ENCODE measurements around the gene CROCC2.

DNA sequence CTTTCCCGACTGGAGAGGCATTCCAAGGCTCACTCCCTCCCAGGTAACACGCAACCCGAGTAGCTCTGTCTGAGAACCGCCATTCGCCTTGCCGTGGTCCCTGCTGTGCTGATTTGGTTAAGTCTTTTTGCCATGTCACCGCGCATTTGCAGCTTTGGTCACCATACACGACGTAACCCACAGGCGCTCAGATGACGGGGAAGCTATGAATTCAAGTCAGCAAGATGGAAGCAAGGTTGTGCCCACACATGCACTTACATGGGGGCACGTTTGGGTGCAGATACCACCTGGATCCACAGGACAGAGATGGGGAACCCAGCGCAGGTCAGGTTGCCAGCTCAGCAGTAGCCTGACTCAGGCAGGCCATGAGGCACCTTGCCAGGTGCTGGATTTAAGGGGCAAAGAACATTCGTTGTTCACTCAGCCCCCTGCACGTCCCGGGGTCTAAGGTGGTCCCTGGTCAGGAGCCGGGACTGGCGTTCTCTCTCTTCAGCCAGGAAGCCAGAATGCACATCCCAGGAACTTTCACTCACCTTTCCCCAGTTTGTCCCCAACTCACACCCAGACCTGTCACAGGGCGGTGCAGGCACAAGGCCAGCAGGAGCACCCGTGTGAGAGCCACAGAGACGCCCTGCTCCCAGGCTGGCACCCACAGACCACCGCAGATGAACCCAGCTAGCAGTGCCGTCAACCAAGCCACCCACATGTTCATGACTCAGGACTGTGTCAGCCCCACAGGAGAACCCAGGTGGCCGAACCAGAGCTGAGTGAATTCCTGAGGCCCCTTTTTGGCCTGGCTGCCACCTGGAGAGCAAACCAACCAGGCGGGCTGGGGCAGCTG is 112.1 kb downstream of the CROCC2 start:
- TF ChIP-seq ZBTB20 (tag by site-specific recombination; IDR thresholded peaks at IDR 0.05) = no peak
- TF ChIP-seq, protein P1, sequence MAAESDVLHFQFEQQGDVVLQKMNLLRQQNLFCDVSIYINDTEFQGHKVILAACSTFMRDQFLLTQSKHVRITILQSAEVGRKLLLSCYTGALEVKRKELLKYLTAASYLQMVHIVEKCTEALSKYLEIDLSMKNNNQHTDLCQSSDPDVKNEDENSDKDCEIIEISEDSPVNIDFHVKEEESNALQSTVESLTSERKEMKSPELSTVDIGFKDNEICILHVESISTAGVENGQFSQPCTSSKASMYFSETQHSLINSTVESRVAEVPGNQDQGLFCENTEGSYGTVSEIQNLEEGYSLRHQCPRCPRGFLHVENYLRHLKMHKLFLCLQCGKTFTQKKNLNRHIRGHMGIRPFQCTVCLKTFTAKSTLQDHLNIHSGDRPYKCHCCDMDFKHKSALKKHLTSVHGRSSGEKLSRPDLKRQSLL (tag by site-specific recombination; IDR thresholded peaks at IDR 0.05) = no peak
- TF ChIP-seq ZNF660 (tag by site-specific recombination; IDR thresholded peaks at IDR 0.05) = no peak
- TF ChIP-seq, protein P2, sequence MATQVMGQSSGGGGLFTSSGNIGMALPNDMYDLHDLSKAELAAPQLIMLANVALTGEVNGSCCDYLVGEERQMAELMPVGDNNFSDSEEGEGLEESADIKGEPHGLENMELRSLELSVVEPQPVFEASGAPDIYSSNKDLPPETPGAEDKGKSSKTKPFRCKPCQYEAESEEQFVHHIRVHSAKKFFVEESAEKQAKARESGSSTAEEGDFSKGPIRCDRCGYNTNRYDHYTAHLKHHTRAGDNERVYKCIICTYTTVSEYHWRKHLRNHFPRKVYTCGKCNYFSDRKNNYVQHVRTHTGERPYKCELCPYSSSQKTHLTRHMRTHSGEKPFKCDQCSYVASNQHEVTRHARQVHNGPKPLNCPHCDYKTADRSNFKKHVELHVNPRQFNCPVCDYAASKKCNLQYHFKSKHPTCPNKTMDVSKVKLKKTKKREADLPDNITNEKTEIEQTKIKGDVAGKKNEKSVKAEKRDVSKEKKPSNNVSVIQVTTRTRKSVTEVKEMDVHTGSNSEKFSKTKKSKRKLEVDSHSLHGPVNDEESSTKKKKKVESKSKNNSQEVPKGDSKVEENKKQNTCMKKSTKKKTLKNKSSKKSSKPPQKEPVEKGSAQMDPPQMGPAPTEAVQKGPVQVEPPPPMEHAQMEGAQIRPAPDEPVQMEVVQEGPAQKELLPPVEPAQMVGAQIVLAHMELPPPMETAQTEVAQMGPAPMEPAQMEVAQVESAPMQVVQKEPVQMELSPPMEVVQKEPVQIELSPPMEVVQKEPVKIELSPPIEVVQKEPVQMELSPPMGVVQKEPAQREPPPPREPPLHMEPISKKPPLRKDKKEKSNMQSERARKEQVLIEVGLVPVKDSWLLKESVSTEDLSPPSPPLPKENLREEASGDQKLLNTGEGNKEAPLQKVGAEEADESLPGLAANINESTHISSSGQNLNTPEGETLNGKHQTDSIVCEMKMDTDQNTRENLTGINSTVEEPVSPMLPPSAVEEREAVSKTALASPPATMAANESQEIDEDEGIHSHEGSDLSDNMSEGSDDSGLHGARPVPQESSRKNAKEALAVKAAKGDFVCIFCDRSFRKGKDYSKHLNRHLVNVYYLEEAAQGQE (tag by site-specific recombination; IDR thresholded peaks at IDR 0.05) = no peak
- no peak for TF ChIP-seq ZNF19 (tag by site-specific recombination; IDR thresholded peaks at IDR 0.05; ENCODE audit: low read depth)
- TF ChIP-seq TCF7L2 (IDR thresholded peaks at IDR 0.05; ENCODE audit: borderline replicate concordance, low read depth, low read length) = no peak
- TF ChIP-seq, protein P3, sequence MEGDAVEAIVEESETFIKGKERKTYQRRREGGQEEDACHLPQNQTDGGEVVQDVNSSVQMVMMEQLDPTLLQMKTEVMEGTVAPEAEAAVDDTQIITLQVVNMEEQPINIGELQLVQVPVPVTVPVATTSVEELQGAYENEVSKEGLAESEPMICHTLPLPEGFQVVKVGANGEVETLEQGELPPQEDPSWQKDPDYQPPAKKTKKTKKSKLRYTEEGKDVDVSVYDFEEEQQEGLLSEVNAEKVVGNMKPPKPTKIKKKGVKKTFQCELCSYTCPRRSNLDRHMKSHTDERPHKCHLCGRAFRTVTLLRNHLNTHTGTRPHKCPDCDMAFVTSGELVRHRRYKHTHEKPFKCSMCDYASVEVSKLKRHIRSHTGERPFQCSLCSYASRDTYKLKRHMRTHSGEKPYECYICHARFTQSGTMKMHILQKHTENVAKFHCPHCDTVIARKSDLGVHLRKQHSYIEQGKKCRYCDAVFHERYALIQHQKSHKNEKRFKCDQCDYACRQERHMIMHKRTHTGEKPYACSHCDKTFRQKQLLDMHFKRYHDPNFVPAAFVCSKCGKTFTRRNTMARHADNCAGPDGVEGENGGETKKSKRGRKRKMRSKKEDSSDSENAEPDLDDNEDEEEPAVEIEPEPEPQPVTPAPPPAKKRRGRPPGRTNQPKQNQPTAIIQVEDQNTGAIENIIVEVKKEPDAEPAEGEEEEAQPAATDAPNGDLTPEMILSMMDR (tag by site-specific recombination; IDR thresholded peaks at IDR 0.05) = no peak
- TF ChIP-seq ZNF677 (tag by site-specific recombination; IDR thresholded peaks at IDR 0.05) = no peak
- TF ChIP-seq, protein P4, sequence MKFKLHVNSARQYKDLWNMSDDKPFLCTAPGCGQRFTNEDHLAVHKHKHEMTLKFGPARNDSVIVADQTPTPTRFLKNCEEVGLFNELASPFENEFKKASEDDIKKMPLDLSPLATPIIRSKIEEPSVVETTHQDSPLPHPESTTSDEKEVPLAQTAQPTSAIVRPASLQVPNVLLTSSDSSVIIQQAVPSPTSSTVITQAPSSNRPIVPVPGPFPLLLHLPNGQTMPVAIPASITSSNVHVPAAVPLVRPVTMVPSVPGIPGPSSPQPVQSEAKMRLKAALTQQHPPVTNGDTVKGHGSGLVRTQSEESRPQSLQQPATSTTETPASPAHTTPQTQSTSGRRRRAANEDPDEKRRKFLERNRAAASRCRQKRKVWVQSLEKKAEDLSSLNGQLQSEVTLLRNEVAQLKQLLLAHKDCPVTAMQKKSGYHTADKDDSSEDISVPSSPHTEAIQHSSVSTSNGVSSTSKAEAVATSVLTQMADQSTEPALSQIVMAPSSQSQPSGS (tag by site-specific recombination; IDR thresholded peaks at IDR 0.05; ENCODE audit: low read depth) = no peak
- TF ChIP-seq, protein P5, sequence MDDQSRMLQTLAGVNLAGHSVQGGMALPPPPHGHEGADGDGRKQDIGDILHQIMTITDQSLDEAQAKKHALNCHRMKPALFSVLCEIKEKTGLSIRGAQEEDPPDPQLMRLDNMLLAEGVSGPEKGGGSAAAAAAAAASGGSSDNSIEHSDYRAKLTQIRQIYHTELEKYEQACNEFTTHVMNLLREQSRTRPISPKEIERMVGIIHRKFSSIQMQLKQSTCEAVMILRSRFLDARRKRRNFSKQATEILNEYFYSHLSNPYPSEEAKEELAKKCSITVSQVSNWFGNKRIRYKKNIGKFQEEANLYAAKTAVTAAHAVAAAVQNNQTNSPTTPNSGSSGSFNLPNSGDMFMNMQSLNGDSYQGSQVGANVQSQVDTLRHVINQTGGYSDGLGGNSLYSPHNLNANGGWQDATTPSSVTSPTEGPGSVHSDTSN (CRISPR knock-in tag; IDR thresholded peaks at IDR 0.05) = no peak
- no peak for TF ChIP-seq ZNF621 (tag by site-specific recombination; IDR thresholded peaks at IDR 0.05)
- TF ChIP-seq ZNF175 (tag by site-specific recombination; IDR thresholded peaks at IDR 0.05) = no peak
